NCI-H1048 (cell line): ENCODE measurements around the gene STAG2.
"Not testable (repeated sequence)": the region's sequence is repeated elsewhere in the genome, so short reads cannot be mapped to it uniquely, and the experiment has no call there.

Source experiments
- DNase-seq: peaks from one replicate; lab custom pipeline; 2025; lab: John Stamatoyannopoulos, UW

Gene STAG2

GRCh38 chrX:124042042-124042441 lies 80.5 kb downstream of the STAG2 start:
- no peak for DNase-seq

- no peak for DNase-seq
Measured at GRCh38 chrX:124045109-124045508, 83.6 kb downstream of the STAG2 start.

DNA sequence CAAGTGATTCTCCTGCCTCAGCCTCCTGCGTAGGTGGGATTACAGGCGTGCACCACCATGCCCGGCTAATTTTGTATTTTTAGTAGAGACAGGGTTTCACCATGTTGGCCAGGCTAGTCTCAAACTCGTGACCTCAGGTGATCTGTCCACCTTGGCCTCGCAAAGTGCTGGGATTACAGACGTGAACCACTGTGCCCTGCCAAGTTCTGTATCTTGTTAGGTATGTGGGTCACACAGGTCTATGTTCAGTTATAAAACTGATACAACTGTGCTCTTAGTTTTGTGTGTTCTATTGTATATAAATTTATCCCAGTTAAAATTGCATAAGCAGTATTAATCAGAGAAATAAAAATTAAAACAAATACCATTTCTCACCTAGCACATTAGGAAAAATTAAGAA lies 122.9 kb downstream of the STAG2 start:
- not testable (repeated sequence) for DNase-seq

DNA sequence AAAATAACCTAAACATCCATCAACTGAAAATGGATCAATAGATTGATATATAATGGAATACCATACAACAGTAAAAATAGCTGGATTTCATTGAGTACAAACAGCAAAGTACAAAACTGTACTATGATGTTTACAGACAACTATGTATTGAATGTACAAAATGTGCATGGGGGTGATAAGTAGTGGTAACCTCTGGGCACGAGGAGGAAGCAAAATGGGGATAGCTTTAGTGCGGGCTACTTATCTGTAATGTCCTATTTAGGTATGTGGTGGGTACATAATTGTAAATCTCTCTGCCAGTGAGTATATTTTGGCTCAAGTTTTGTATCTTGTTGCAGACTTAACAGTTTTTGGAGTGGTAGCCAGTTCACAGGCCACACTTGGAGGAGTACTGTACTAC lies 123.6 kb downstream of the STAG2 start:
- no peak for DNase-seq

GRCh38 chrX:124086411-124086810 lies 124.9 kb downstream of the STAG2 start:
- no peak for DNase-seq

DNA sequence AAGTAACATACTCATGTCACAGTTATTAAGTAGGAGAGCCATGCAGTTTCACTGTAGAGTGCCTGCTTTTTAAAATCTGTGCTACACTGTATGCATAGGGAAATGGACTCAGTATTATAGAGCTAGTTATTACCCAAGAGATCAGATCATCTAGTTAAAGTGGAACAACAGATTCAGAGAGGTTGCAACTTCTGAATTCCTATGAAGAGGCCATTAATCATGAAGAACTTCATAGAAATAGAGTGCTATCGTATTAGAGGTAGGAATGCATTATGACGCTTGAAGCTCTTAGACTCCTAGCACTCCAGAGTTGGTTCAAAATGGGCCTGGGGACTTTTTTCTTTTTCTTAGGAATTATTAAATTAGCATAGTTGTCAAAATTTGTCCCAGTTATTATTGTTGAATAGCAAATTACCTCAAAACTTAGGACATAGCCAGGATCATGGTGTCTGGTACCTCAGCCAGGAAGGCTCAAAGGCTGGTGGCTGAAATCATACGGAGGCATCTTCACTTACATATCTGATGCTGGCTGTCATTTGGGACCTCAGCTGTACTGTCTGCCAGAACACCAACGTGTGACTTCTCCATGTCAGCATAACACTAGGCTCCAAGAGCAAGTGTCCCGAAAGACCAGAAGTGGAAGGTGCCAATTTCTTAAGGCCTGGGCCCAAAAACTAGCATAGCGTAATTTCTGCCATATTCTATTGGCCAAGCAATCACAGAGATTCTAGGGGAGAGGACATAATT lies 125.7 kb downstream of the STAG2 start:
- no peak for DNase-seq

DNA sequence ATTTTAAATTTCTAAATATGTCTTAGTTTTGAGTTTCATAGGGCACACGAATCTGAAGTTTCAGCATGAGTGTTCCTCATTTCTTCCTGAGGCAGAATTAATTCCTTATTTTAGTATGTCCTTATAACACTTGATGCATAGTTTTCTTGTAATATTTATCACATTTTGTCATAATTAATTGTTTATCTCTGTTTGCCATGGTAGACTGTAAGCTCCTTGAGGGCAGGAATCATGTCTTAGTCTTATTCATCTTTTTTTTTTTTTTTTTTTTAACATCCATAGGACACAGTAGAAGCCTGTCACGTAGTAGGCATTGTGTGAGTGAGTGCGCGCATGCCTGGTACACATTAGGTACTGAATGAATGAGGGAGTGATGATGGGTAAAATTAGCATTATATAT lies 131.7 kb downstream of the STAG2 start:
- DNase-seq = no peak

DNA sequence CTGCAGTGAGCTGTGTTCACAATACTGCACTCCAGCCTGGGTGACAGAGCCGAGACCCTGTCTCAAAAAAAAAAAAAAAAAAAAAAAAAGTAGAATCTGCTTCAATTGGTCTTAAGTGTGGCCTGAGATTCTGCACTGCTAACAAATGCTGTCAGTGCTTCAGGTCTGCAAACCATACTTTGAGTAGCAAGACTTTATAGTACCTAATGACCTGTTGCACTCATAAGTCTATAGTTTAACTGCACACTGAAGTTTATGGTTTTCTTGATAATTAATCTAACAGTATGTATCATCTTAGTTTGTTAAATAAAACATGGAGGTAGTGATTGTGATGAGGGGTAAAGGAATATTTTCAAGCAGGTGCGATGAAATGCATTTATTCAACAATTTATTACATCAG lies 135.6 kb downstream of the STAG2 start:
- DNase-seq = no peak

DNA sequence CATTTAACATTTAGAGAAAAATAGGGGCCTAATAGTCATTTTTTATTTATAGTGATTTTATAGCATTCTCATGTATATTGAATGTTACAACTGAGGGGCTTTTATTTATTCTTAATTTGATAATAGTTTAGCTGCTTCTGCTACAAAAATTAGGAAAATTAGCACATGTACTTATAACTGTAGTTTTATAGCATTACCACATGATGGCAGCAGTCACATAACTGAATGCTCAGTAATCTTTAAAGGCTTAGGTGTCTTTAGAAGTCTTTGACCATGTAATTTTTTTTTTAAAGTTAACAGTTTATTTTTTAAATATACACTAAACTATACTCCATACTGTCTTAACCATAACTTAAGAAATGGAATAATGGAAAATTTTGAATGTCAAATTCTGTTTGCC lies 136.6 kb downstream of the STAG2 start:
- DNase-seq = no peak

- DNase-seq = no peak
Measured at GRCh38 chrX:124103966-124104365, 142.5 kb downstream of the STAG2 start.

GRCh38 chrX:124104512-124104911 lies 143.0 kb downstream of the STAG2 start:
- not testable (repeated sequence) for DNase-seq

GRCh38 chrX:124113621-124114600 lies 152.4 kb downstream of the STAG2 start:
- DNase-seq = no peak

DNA sequence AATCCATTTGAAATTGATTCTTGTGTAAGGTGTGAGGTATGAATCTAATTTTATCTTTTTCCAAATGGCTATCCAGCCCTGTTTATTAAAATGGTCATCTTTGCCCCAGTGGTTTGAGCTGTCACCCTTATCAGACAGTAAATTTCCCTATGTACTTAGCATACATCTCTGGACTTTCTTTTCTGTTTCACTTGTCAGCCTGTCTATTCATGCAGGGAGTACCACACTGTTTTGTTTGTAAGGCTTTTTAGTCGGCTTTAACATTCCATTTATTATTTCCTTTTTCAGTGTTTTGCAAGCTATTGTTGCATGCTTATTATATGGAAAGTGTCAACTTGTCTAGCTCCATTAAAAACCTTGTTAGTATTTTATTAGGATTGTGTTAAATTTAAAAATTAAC lies 155.8 kb downstream of the STAG2 start:
- DNase-seq = no peak

DNA sequence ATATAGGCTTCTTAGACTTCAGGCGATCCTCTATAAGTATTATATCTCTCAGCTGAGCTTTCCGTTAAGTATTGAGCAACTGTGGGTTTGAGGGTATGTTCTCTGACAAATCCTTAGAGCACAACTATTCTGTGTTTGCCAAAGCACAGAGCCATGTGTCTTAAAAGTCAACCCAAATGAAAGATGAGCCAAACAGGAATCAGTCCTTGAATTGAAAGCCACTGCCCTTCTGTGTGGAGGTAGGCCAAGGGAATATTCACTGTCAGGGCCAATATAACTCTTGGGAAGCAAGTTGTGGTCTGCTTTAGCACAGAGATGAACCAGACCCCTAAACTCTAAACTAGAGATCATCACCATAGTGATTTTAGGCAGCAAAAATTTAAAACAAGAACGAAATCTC lies 164.0 kb downstream of the STAG2 start:
- DNase-seq = no peak

- DNase-seq = no peak
Measured at GRCh38 chrX:124127496-124127895, 166.0 kb downstream of the STAG2 start.

DNA sequence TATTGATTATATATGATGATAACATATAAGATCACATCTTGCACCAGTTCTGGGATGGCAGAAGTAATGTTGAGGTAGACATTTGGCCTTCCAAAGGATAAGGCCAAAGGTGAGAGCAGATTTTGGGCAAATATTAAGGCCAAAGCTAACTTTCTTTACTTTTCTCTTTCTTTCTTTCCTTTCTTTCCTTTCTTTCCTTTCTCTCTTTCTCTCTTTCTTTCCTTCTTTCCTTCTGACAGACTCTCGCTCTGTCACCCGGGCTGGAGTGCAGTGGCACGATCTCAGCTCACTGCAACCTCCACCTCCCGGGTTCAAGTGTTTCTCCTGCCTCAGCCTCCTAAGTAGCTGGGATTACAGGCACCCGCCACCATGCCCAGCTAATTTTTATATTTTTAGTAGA lies 170.9 kb downstream of the STAG2 start:
- not testable (repeated sequence) for DNase-seq

DNA sequence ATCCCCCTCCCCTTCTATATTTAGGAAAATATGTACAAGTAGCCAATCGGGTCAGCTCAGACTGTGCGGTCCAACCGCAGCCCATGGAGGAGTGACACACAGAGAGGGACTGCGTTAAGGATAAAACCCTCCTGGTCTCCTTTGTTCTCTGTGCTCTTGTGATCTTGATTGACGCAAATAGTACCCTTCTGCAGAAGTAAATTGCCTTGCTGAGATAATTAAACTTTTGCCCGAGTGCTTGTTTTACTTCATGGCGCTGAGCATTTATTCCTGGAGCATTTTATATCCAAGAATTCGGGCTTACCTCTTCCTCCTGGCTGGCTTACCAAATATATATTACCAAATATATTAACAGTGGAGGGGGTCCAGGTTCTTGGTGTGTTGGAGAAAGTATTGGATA lies 184.2 kb downstream of the STAG2 start:
- DNase-seq = no peak

GRCh38 chrX:124151195-124151594 lies 189.7 kb downstream of the STAG2 start:
- no peak for DNase-seq
